GM23338 (cell line): ENCODE measurements around the gene EIF4G3. TPM values are rescaled to one million over a fixed set of nuclear protein-coding genes. Genes with fewer than 3 reads are reported as not detected.

ENCODE experiments used
- ATAC-seq: fragments of 200-7000 bp; cut with Tn5 transposase; 3 replicates; pipeline ENCODE4 v1.9.1; 2020
- DNase-seq: peaks from one replicate; pipeline ENCODE4 v3.0.0-alpha.2; 2015; ENCODE audit warnings: low spot score
- H2AFZ ChIP-seq: fragments of 200-600 bp; sonication (generic); 2 replicates; pipeline ENCODE4 v1.8.0; 2016; ENCODE audit warnings: antibody characterized with exemption, mild to moderate bottlenecking, moderate library complexity
- H3F3A ChIP-seq: fragments of 200-600 bp; sonication (generic); replicated peaks from 2 replicates; pipeline ENCODE4 v1.8.0; 2017; ENCODE audit warnings: antibody characterized with exemption, mixed run types, low read depth
- H3K27ac ChIP-seq: fragments of 200-600 bp; sonication (generic); 2 replicates; pipeline ENCODE4 v1.6.1; 2016; ENCODE audit warnings: low read depth
- H3K27me3 ChIP-seq: fragments of 200-600 bp; sonication (generic); 2 replicates; pipeline ENCODE4 v1.8.0; 2016; ENCODE audit warnings: mild to moderate bottlenecking, mixed run types, moderate library complexity; ENCODE audit not compliant: insufficient read depth
- H3K36me3 ChIP-seq: fragments of 200-600 bp; sonication (generic); 2 replicates; pipeline ENCODE4 v1.8.0; 2016; ENCODE audit warnings: mild to moderate bottlenecking; ENCODE audit not compliant: insufficient read depth
- H3K4me1 ChIP-seq: fragments of 200-600 bp; sonication (generic); 2 replicates; pipeline ENCODE4 v1.8.0; 2016; ENCODE audit warnings: mild to moderate bottlenecking, moderate library complexity; ENCODE audit not compliant: insufficient read depth
- H3K4me2 ChIP-seq: fragments of 200-600 bp; sonication (generic); 2 replicates; pipeline ENCODE4 v1.7.1; 2017; ENCODE audit warnings: mixed run types
- H3K4me3 ChIP-seq: fragments of 200-600 bp; sonication (generic); 2 replicates; pipeline ENCODE4 v1.6.1; 2016; ENCODE audit warnings: mixed run types
- H3K79me2 ChIP-seq: fragments of 200-600 bp; sonication (generic); replicated peaks from 2 replicates; pipeline ENCODE4 v1.8.0; 2017; ENCODE audit warnings: mild to moderate bottlenecking; ENCODE audit not compliant: insufficient read depth
- H3K9me2 ChIP-seq: fragments of 200-600 bp; sonication (generic); 2 replicates; pipeline ENCODE4 v1.8.0; 2017; ENCODE audit not compliant: insufficient read depth
- H4K20me1 ChIP-seq: fragments of 200-600 bp; sonication (generic); replicated peaks from 2 replicates; pipeline ENCODE4 v1.8.0; 2017; ENCODE audit warnings: mild to moderate bottlenecking; ENCODE audit not compliant: insufficient read depth
- H3K27ac Mint-ChIP-seq: 2 replicates; pipeline ENCODE4 v1.8.0; 2020; ENCODE audit warnings: inconsistent platforms, mild to moderate bottlenecking, moderate library complexity, mixed read lengths
- H3K27me3 Mint-ChIP-seq: 3 replicates; pipeline ENCODE4 v1.8.0; 2022; ENCODE audit warnings: low read depth, mild to moderate bottlenecking, moderate library complexity, mixed read lengths, inconsistent platforms; ENCODE audit not compliant: insufficient read depth, poor library complexity
- H3K36me3 Mint-ChIP-seq: 3 replicates; pipeline ENCODE4 v1.8.0; 2021; ENCODE audit warnings: low read depth, mild to moderate bottlenecking, inconsistent platforms, moderate library complexity, mixed read lengths
- H3K4me1 Mint-ChIP-seq: 3 replicates; pipeline ENCODE4 v1.8.0; 2020; ENCODE audit warnings: mild to moderate bottlenecking, inconsistent platforms, mixed read lengths
- H3K4me3 Mint-ChIP-seq: 3 replicates; pipeline ENCODE4 v1.8.0; 2021; ENCODE audit warnings: moderate library complexity, mild to moderate bottlenecking, inconsistent platforms, mixed read lengths
- H3K9me3 Mint-ChIP-seq: 3 replicates; pipeline ENCODE4 v1.8.0; 2020; ENCODE audit warnings: moderate library complexity, mild to moderate bottlenecking, inconsistent platforms, mixed read lengths
- CREB1 ChIP-seq: fragments of 250-450 bp; sonication (Bioruptor Pico); IDR thresholded peaks from 2 replicates; pipeline ENCODE4 v1.5.0; 2020; ENCODE audit warnings: low read depth, mild to moderate bottlenecking, moderate library complexity
- EZH2 ChIP-seq: fragments of 200-600 bp; sonication (generic); IDR thresholded peaks from one replicate; pipeline ENCODE4 v1.8.0; 2017; ENCODE audit warnings: antibody characterized with exemption, mild to moderate bottlenecking, low read depth; ENCODE audit not compliant: unreplicated experiment
- EZH2phosphoT487 ChIP-seq: fragments of 200-600 bp; sonication (generic); IDR thresholded peaks from one replicate; pipeline ENCODE4 v1.8.1; 2018; ENCODE audit warnings: antibody characterized with exemption; ENCODE audit not compliant: unreplicated experiment
- JUNB ChIP-seq: IDR thresholded peaks from one replicate; pipeline ENCODE4 v1.6.1; 2016; ENCODE audit warnings: antibody characterized with exemption; ENCODE audit not compliant: unreplicated experiment
- NANOG ChIP-seq: IDR thresholded peaks from 2 replicates; pipeline ENCODE4 v1.6.1; 2016; ENCODE audit warnings: antibody characterized with exemption, borderline replicate concordance
- POLR2AphosphoS5 ChIP-seq: IDR thresholded peaks from 2 replicates; pipeline ENCODE4 v1.6.1; 2016; ENCODE audit warnings: antibody characterized with exemption, low read depth
- REST ChIP-seq: IDR thresholded peaks from one replicate; pipeline ENCODE4 v1.6.1; 2018; ENCODE audit warnings: antibody characterized with exemption; ENCODE audit not compliant: unreplicated experiment
- STAT1 ChIP-seq: IDR thresholded peaks from one replicate; pipeline ENCODE4 v1.6.1; 2016; ENCODE audit warnings: antibody characterized with exemption; ENCODE audit not compliant: unreplicated experiment
- ZNF114 ChIP-seq: fragments of 250-450 bp; sonication (Bioruptor Pico); IDR thresholded peaks from 2 replicates; pipeline ENCODE4 v1.5.0; 2020; ENCODE audit warnings: mild to moderate bottlenecking, moderate library complexity
- ZNF331 ChIP-seq: fragments of 250-450 bp; sonication (Bioruptor Pico); IDR thresholded peaks from 2 replicates; pipeline ENCODE4 v1.5.0; 2020; ENCODE audit warnings: low read depth, mild to moderate bottlenecking, moderate library complexity
- polyA plus RNA-seq: library from polyadenylated mRNA; unstranded; fragments of >200 nt; fragmentation: Nextera tagmentation; extraction: Ambion mirVana; gene quantifications from 2 replicates; pipeline ENCODE4 v1.2.1, GENCODE V29; 2016
- total RNA-seq: library from RNA; depleted of rRNA; stranded (reverse); fragments of >200 nt; shearing (Covaris generic); gene quantifications from 2 replicates; pipeline ENCODE4 v1.2.3, GENCODE V29; 2014
- TF ChIP-seq, protein P1 (sequence below): IDR thresholded peaks from 2 replicates; pipeline ENCODE4 v1.6.1; 2016; ENCODE audit warnings: antibody characterized with exemption
- TF ChIP-seq, protein P2 (sequence below): fragments of 250-450 bp; sonication (Bioruptor Pico); IDR thresholded peaks from 2 replicates; pipeline ENCODE4 v1.5.0; 2020; ENCODE audit warnings: mild to moderate bottlenecking, moderate library complexity
- TF ChIP-seq, protein P3 (sequence below), 2 experiments: fragments of 200-600 bp in 1 of 2; sonication (generic) in 1 of 2; conservative IDR thresholded peaks; 2 replicates each; pipeline versions ENCODE4 v1.5.1 to v1.6.1; 2016 to 2017; ENCODE audit warnings: antibody characterized with exemption in 2 of 2, low read depth in 2 of 2, mild to moderate bottlenecking in 2 of 2, moderate library complexity in 1 of 2

EIF4G3 gene
- total and polyA plus RNA-seq, 2 experiments from 2014 or later = 37.9 to 68.1 TPM

GRCh38 chr1:20980051-20980450 lies 196.6 kb downstream of the EIF4G3 start:
- Histone ChIP-seq H3K4me3 (no peak overlapping the region), H3K36me3 (no peaks in the 10 kb centered on the region), H3K79me2 (peaks cover 17% of the 10 kb centered on the region; the same call in 1 of the 2 replicates), H3K27me3 (no peaks in the 10 kb centered on the region), H3K4me2 (no peak overlapping the region), H4K20me1 (peaks cover 5% of the 10 kb centered on the region), H3K4me1 (no peaks in the 10 kb centered on the region), H2AFZ (no peak overlapping the region), H3F3A (0 out of 2 replicates have a peak, but pooled peaks cover 2% of the 10 kb centered on the region), H3K9me2 (no peaks in the 10 kb centered on the region), H3K27ac (no peak overlapping the region)
- Mint-ChIP-seq H3K4me3 (no peak overlapping the region), H3K36me3 (no peaks in the 10 kb centered on the region), H3K4me1 (no peaks in the 10 kb centered on the region), H3K27me3 (no peaks in the 10 kb centered on the region), H3K9me3 (no peaks in the 10 kb centered on the region), H3K27ac (no peak overlapping the region)
- DNase-seq (no peak), ATAC-seq (no peak)
- TF ChIP-seq POLR2AphosphoS5 (no peak), CREB1 (CRISPR knock-in tag) (no peak), ZNF331 (CRISPR knock-in tag) (no peak), REST (no peak), EZH2 (no peak), STAT1 (no peak), ZNF114 (CRISPR knock-in tag) (no peak), NANOG (no peak), EZH2phosphoT487 (no peak), JUNB (no peak)
- TF ChIP-seq, protein P1, sequence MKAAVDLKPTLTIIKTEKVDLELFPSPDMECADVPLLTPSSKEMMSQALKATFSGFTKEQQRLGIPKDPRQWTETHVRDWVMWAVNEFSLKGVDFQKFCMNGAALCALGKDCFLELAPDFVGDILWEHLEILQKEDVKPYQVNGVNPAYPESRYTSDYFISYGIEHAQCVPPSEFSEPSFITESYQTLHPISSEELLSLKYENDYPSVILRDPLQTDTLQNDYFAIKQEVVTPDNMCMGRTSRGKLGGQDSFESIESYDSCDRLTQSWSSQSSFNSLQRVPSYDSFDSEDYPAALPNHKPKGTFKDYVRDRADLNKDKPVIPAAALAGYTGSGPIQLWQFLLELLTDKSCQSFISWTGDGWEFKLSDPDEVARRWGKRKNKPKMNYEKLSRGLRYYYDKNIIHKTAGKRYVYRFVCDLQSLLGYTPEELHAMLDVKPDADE = no peak
- TF ChIP-seq, protein P2, sequence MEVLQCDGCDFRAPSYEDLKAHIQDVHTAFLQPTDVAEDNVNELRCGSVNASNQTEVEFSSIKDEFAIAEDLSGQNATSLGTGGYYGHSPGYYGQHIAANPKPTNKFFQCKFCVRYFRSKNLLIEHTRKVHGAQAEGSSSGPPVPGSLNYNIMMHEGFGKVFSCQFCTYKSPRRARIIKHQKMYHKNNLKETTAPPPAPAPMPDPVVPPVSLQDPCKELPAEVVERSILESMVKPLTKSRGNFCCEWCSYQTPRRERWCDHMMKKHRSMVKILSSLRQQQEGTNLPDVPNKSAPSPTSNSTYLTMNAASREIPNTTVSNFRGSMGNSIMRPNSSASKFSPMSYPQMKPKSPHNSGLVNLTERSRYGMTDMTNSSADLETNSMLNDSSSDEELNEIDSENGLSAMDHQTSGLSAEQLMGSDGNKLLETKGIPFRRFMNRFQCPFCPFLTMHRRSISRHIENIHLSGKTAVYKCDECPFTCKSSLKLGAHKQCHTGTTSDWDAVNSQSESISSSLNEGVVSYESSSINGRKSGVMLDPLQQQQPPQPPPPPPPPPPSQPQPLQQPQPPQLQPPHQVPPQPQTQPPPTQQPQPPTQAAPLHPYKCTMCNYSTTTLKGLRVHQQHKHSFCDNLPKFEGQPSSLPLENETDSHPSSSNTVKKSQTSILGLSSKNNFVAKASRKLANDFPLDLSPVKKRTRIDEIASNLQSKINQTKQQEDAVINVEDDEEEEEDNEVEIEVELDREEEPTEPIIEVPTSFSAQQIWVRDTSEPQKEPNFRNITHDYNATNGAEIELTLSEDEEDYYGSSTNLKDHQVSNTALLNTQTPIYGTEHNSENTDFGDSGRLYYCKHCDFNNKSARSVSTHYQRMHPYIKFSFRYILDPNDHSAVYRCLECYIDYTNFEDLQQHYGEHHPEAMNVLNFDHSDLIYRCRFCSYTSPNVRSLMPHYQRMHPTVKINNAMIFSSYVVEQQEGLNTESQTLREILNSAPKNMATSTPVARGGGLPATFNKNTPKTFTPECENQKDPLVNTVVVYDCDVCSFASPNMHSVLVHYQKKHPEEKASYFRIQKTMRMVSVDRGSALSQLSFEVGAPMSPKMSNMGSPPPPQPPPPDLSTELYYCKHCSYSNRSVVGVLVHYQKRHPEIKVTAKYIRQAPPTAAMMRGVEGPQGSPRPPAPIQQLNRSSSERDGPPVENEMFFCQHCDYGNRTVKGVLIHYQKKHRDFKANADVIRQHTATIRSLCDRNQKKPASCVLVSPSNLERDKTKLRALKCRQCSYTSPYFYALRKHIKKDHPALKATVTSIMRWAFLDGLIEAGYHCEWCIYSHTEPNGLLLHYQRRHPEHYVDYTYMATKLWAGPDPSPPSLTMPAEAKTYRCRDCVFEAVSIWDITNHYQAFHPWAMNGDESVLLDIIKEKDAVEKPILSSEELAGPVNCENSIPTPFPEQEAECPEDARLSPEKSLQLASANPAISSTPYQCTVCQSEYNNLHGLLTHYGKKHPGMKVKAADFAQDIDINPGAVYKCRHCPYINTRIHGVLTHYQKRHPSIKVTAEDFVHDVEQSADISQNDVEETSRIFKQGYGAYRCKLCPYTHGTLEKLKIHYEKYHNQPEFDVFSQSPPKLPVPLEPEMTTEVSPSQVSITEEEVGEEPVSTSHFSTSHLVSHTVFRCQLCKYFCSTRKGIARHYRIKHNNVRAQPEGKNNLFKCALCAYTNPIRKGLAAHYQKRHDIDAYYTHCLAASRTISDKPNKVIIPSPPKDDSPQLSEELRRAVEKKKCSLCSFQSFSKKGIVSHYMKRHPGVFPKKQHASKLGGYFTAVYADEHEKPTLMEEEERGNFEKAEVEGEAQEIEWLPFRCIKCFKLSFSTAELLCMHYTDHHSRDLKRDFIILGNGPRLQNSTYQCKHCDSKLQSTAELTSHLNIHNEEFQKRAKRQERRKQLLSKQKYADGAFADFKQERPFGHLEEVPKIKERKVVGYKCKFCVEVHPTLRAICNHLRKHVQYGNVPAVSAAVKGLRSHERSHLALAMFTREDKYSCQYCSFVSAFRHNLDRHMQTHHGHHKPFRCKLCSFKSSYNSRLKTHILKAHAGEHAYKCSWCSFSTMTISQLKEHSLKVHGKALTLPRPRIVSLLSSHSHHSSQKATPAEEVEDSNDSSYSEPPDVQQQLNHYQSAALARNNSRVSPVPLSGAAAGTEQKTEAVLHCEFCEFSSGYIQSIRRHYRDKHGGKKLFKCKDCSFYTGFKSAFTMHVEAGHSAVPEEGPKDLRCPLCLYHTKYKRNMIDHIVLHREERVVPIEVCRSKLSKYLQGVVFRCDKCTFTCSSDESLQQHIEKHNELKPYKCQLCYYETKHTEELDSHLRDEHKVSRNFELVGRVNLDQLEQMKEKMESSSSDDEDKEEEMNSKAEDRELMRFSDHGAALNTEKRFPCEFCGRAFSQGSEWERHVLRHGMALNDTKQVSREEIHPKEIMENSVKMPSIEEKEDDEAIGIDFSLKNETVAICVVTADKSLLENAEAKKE (CRISPR knock-in tag) = no peak
- TF ChIP-seq, protein P3, sequence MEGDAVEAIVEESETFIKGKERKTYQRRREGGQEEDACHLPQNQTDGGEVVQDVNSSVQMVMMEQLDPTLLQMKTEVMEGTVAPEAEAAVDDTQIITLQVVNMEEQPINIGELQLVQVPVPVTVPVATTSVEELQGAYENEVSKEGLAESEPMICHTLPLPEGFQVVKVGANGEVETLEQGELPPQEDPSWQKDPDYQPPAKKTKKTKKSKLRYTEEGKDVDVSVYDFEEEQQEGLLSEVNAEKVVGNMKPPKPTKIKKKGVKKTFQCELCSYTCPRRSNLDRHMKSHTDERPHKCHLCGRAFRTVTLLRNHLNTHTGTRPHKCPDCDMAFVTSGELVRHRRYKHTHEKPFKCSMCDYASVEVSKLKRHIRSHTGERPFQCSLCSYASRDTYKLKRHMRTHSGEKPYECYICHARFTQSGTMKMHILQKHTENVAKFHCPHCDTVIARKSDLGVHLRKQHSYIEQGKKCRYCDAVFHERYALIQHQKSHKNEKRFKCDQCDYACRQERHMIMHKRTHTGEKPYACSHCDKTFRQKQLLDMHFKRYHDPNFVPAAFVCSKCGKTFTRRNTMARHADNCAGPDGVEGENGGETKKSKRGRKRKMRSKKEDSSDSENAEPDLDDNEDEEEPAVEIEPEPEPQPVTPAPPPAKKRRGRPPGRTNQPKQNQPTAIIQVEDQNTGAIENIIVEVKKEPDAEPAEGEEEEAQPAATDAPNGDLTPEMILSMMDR (conservative IDR thresholded peaks at IDR 0.05; ENCODE audit: low read depth in 2 of 2) = no peak
